Measurements from ENCODE around the gene RILPL2. TPM values are rescaled to one million over a fixed set of nuclear protein-coding genes. Genes with fewer than 3 reads are reported as not detected.

Gene RILPL2
- total RNA-seq, 1 donor from 2014 or later = 9.6 TPM

DNA sequence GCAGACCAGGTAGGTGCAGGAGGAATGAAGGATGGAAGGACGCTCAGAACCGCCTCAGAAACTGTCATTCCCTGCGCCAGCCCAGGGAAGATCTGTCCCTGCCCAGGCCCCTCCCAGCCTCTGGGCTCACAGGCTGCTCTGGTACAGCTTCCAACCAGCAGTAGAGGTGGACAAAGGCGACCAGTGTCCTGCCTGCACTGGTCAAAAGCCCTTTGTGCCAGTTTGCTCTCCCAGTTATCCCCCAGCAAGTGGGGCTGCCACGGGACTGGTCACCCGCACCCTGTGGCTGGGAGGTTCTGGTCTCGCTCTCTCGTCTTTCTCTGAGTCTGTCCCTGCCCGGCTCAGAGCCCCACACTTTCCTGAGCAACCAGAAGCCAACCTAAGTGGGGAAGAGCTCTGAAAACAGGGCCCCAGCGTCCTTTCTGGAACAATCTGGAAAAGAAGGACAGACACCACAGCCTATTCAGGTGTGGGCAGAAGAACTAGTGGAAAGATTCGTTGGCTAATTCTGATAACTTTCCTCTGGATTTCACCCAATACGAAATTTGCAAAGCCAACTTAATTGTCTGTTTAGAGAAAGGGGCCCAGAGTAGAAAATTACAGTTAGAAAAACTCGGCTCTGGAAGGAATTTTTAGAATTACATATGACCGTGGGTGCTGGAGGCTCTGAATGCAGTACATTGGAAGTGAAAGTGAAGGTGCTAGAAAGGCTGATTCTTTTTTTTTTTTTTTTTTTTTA lies 43.1 kb upstream of the RILPL2 start:
- intact Hi-C loops (cut with DNase I) = no loop called here
- peaks cover 0 to 7% of the 10 kb centered on the region in 2 donors for H3K36me3 ChIP-seq
- no peaks in the 10 kb centered on the region for H3K4me1 ChIP-seq
- no peaks in the 10 kb centered on the region for H3K9me3 ChIP-seq
- H3K27me3 ChIP-seq = no peaks in the 10 kb centered on the region
- no peak overlapping the region for H3K4me3 ChIP-seq
- DNase-seq (ENCODE audit: extremely low spot score in 2 of 2) = no peak
- H3K27ac ChIP-seq = peak overlapping the region; percentile 10
- TF ChIP-seq POLR2A (IDR thresholded peaks at IDR 0.05) = no peak
- TF ChIP-seq, protein P1, sequence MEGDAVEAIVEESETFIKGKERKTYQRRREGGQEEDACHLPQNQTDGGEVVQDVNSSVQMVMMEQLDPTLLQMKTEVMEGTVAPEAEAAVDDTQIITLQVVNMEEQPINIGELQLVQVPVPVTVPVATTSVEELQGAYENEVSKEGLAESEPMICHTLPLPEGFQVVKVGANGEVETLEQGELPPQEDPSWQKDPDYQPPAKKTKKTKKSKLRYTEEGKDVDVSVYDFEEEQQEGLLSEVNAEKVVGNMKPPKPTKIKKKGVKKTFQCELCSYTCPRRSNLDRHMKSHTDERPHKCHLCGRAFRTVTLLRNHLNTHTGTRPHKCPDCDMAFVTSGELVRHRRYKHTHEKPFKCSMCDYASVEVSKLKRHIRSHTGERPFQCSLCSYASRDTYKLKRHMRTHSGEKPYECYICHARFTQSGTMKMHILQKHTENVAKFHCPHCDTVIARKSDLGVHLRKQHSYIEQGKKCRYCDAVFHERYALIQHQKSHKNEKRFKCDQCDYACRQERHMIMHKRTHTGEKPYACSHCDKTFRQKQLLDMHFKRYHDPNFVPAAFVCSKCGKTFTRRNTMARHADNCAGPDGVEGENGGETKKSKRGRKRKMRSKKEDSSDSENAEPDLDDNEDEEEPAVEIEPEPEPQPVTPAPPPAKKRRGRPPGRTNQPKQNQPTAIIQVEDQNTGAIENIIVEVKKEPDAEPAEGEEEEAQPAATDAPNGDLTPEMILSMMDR (IDR thresholded peaks at IDR 0.05) = no peak
- no peak for TF ChIP-seq POLR2AphosphoS5 (IDR thresholded peaks at IDR 0.05; ENCODE audit: insufficient read depth in 1 of 2, low read depth in 1 of 2)

DNA sequence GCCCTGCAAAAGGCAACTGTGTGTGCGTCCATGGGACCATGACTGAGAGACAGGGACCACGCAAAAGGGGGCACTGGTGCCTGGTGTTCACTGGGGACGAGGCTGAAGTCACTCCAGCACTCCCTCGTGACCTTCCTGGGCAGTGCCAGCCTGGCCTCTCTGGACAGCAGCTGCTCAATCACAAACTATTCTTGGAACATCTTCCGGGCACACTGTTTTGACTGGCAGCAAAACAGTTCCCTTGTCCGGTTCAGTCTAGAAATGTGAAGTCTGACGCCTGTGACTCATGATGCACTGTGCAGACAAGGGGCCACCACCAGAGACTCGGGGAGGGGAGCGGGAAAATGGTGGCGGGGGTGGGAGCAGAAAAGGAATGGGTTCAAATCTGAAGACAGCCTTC lies 42.3 kb upstream of the RILPL2 start:
- intact Hi-C loops (cut with DNase I) = no loop called here
- no peaks in the 10 kb centered on the region for H3K27me3 ChIP-seq
- H3K36me3 ChIP-seq = peaks cover 0 to 3% of the 10 kb centered on the region in 2 donors
- no peak for DNase-seq (ENCODE audit: extremely low spot score in 2 of 2)
- no peaks in the 10 kb centered on the region for H3K4me1 ChIP-seq
- no peaks in the 10 kb centered on the region for H3K9me3 ChIP-seq
- peak overlapping the region; percentile 10 for H3K27ac ChIP-seq
- H3K4me3 ChIP-seq = no peak overlapping the region
- TF ChIP-seq POLR2AphosphoS5 (IDR thresholded peaks at IDR 0.05; ENCODE audit: insufficient read depth in 1 of 2, low read depth in 1 of 2) = no peak
- no peak for TF ChIP-seq POLR2A (IDR thresholded peaks at IDR 0.05)
- TF ChIP-seq, protein P1 (IDR thresholded peaks at IDR 0.05) = no peak

DNA sequence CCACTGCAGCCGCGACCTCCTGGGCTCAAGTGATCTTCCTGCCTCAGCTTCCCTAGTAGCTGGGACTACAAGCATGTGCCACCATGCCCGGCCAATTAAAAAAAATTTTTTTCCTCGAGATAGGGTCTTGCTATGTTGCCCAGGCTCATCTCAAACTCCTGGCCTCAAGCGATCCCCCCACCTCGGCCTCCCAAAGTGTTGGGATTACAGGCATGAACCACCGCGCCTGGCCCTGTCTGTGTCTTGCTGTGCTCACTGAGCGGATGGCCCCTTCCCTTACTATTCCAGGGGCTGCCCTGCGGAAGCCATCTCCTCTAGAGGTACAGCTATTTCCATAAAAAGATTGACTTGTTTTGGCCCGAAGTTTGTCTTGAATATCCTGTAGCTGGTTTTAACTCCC lies 41.6 kb upstream of the RILPL2 start:
- no peak for DNase-seq (ENCODE audit: extremely low spot score in 2 of 2)
- Histone ChIP-seq H3K9me3 (no peaks in the 10 kb centered on the region), H3K4me1 (no peaks in the 10 kb centered on the region), H3K27me3 (no peaks in the 10 kb centered on the region), H3K4me3 (no peak overlapping the region), H3K27ac (no peak overlapping the region), H3K36me3 (no peaks in the 10 kb centered on the region)
- intact Hi-C loops (cut with DNase I) = no loop called here
- no peak for TF ChIP-seq POLR2A (IDR thresholded peaks at IDR 0.05)
- TF ChIP-seq, protein P1 (IDR thresholded peaks at IDR 0.05) = no peak

DNA sequence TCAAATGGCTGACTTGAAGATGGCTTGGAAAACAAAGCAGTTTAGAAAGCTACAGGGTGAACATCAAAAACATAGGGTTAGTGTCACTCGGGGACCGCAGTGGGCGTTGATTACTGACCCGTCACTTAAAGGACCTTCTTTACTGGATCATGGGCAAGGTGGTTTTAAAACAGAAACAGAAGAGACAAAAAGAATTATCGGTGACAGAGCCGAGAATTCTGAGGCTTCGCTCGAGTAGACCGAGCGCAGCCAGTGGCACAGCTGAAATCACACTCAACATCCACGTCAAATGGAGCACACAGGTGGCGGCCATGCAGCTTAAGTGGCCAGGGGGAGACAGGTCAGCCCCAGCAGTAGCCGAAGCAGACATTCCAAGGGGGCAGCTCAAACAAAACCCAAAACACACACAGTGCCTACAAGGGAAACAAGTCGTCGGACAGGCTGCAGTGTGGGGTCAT lies 38.8 kb upstream of the RILPL2 start:
- intact Hi-C loops (cut with DNase I) = no loop called here
- no peak for DNase-seq (ENCODE audit: extremely low spot score in 2 of 2)
- no peaks in the 10 kb centered on the region for H3K27me3 ChIP-seq
- H3K4me1 ChIP-seq = no peaks in the 10 kb centered on the region
- TF ChIP-seq POLR2A (IDR thresholded peaks at IDR 0.05) = no peak
- TF ChIP-seq POLR2AphosphoS5 (IDR thresholded peaks at IDR 0.05; ENCODE audit: insufficient read depth in 1 of 2, low read depth in 1 of 2) = no peak
- TF ChIP-seq, protein P1 (IDR thresholded peaks at IDR 0.05) = no peak
- H3K27ac ChIP-seq = no peak overlapping the region
- no peaks in the 10 kb centered on the region for H3K9me3 ChIP-seq
- peaks cover 0 to 18% of the 10 kb centered on the region in 2 donors for H3K36me3 ChIP-seq
- H3K4me3 ChIP-seq = no peak overlapping the region

DNA sequence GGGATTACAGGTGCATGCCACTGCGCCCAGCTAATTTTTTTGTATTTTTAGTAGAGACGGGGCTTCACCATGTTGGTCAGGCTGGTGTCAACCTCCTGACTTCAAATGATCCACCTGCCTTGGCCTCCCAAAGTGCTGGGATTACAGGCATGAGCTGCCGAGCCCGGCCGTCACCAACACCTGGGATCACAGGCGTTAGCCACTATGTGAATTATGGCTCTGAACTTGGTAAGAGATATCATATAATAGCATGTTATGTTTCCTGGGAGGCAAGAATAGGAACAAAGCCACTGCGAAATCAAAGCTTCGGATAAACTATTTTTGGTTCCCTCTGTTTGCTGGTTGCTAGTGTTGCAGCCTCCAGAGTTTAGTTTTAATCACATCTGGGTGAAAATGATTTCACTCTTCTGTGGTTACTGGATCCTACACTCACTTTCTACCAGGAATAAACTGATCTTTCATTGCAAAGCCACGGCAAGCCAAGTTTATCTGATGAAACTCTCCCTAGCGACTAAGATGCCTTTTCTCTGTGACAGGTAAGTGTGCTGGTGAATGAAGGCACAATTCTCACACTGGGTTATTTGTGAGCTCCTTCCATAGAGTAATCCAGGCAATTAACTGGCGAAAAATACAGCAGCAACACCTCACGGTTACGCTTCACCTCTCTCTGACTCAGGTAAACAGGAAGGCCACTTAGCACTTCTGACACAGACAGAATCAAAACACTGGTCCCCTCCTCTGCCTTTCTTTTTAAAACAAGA lies 38.2 kb upstream of the RILPL2 start:
- H3K27ac ChIP-seq = no peak overlapping the region

More for the DNA sequence above, 38.2 kb upstream of the RILPL2 start:
- Histone ChIP-seq H3K4me3 (no peak overlapping the region), H3K4me1 (no peaks in the 10 kb centered on the region), H3K9me3 (no peaks in the 10 kb centered on the region), H3K27me3 (no peaks in the 10 kb centered on the region), H3K36me3 (peaks cover 0 to 18% of the 10 kb centered on the region in 2 donors)
- no peak for DNase-seq (ENCODE audit: extremely low spot score in 2 of 2)
- intact Hi-C loops (cut with DNase I) = no loop called here
- TF ChIP-seq, protein P1 (IDR thresholded peaks at IDR 0.05) = no peak
- TF ChIP-seq POLR2A (IDR thresholded peaks at IDR 0.05) (no peak), POLR2AphosphoS5 (IDR thresholded peaks at IDR 0.05; ENCODE audit: insufficient read depth in 1 of 2, low read depth in 1 of 2) (no peak)

Data from vagina (tissue), 2 donors.